H9 (cell line): ENCODE measurements around the gene MPHOSPH10. TPM values are rescaled to one million over a fixed set of nuclear protein-coding genes. Genes with fewer than 3 reads are reported as not detected.

Experiments used
- DNase-seq: peaks from one replicate; pipeline ENCODE4 v3.0.0-alpha.2; 2017
- H2AFZ ChIP-seq: one replicate; pipeline ENCODE4 v1.6.1; 2013; ENCODE audit warnings: mild to moderate bottlenecking, low read length, control low read depth, moderate library complexity
- H2AK5ac ChIP-seq: 2 replicates; pipeline ENCODE4 v1.6.1; 2013; ENCODE audit warnings: low read length, control low read depth, mixed read lengths; ENCODE audit not compliant: insufficient read length
- H2BK120ac ChIP-seq: one replicate; pipeline ENCODE4 v1.6.1; 2013; ENCODE audit warnings: low read depth, mild to moderate bottlenecking, low read length, control low read depth, inconsistent platforms; ENCODE audit not compliant: poor library complexity, severe bottlenecking
- H2BK12ac ChIP-seq: 2 replicates; pipeline ENCODE4 v1.6.1; 2013; ENCODE audit warnings: low read length, control low read depth, mixed read lengths, low read depth; ENCODE audit not compliant: insufficient read length
- H2BK15ac ChIP-seq: 2 replicates; pipeline ENCODE4 v1.6.1; 2013; ENCODE audit warnings: low read depth, low read length, control low read depth
- H2BK20ac ChIP-seq: one replicate; pipeline ENCODE4 v1.6.1; 2013; ENCODE audit warnings: low read depth, mild to moderate bottlenecking, low read length, control low read depth, inconsistent platforms; ENCODE audit not compliant: poor library complexity, severe bottlenecking
- H2BK5ac ChIP-seq: 2 replicates; pipeline ENCODE4 v1.6.1; 2013; ENCODE audit warnings: low read length, control low read depth, mixed read lengths; ENCODE audit not compliant: insufficient read length
- H3K14ac ChIP-seq: 2 replicates; pipeline ENCODE4 v1.6.1; 2013; ENCODE audit warnings: low read length, control low read depth; ENCODE audit not compliant: insufficient read depth
- H3K18ac ChIP-seq: 2 replicates; pipeline ENCODE4 v1.6.1; 2013; ENCODE audit warnings: low read depth, mild to moderate bottlenecking, mixed read lengths, low read length, control low read depth; ENCODE audit not compliant: insufficient read length
- H3K23ac ChIP-seq: 2 replicates; pipeline ENCODE4 v1.6.1; 2013; ENCODE audit warnings: low read length, control low read depth, mixed read lengths, low read depth; ENCODE audit not compliant: insufficient read length
- H3K23me2 ChIP-seq: 2 replicates; pipeline ENCODE4 v1.6.1; 2013; ENCODE audit warnings: low read depth, mild to moderate bottlenecking, mixed read lengths, low read length, control low read depth; ENCODE audit not compliant: insufficient read length, poor library complexity, severe bottlenecking
- H3K27ac ChIP-seq: 2 replicates; pipeline ENCODE4 v1.5.1; 2013; ENCODE audit warnings: low read length, control low read depth, mixed read lengths, low read depth; ENCODE audit not compliant: insufficient read length
- H3K27me3 ChIP-seq: 2 replicates; pipeline ENCODE4 v1.6.1; 2013; ENCODE audit warnings: low read length, control low read depth, inconsistent platforms; ENCODE audit not compliant: insufficient read depth
- H3K4ac ChIP-seq: 2 replicates; pipeline ENCODE4 v1.6.1; 2013; ENCODE audit warnings: low read depth, mild to moderate bottlenecking, control low read depth, inconsistent platforms, low read length, moderate library complexity
- H3K4me1 ChIP-seq: 2 replicates; pipeline ENCODE4 v1.6.1; 2013; ENCODE audit warnings: low read length, control low read depth, inconsistent platforms; ENCODE audit not compliant: insufficient read depth
- H3K4me2 ChIP-seq: 2 replicates; pipeline ENCODE4 v1.6.1; 2013; ENCODE audit warnings: low read length, control low read depth, mixed read lengths; ENCODE audit not compliant: insufficient read length, insufficient read depth
- H3K56ac ChIP-seq: 2 replicates; pipeline ENCODE4 v1.6.1; 2013; ENCODE audit warnings: low read depth, mild to moderate bottlenecking, mixed read lengths, low read length, control low read depth; ENCODE audit not compliant: insufficient read length
- H3K79me1 ChIP-seq: 2 replicates; pipeline ENCODE4 v1.6.1; 2013; ENCODE audit warnings: low read depth, mild to moderate bottlenecking, moderate library complexity, low read length, control low read depth, inconsistent platforms; ENCODE audit not compliant: insufficient read depth, poor library complexity, severe bottlenecking
- H3K79me2 ChIP-seq: 2 replicates; pipeline ENCODE4 v1.6.1; 2013; ENCODE audit warnings: low read length, control low read depth, inconsistent platforms; ENCODE audit not compliant: insufficient read depth
- H3K9ac ChIP-seq: 2 replicates; pipeline ENCODE4 v1.6.1; 2013; ENCODE audit warnings: low read length, control low read depth, mixed read lengths; ENCODE audit not compliant: insufficient read length; ENCODE audit errors: extremely low read depth
- H3K9me3 ChIP-seq: one replicate; pipeline ENCODE4 v1.6.1; 2013; ENCODE audit warnings: low read depth, low read length, inconsistent platforms; ENCODE audit not compliant: control insufficient read depth
- H3T11ph ChIP-seq: one replicate; pipeline ENCODE4 v1.6.1; 2013; ENCODE audit warnings: mild to moderate bottlenecking, low read length, control low read depth, inconsistent platforms
- H4K20me1 ChIP-seq: one replicate; pipeline ENCODE4 v1.6.1; 2013; ENCODE audit not compliant: control insufficient read depth, insufficient read length, insufficient read depth
- H4K5ac ChIP-seq: 2 replicates; pipeline ENCODE4 v1.6.1; 2013; ENCODE audit warnings: low read depth, mild to moderate bottlenecking, mixed read lengths, low read length, control low read depth; ENCODE audit not compliant: insufficient read length
- H4K8ac ChIP-seq: replicated peaks from 2 replicates; pipeline ENCODE4 v1.6.1; 2013; ENCODE audit warnings: low read length, control low read depth, mixed read lengths, low read depth; ENCODE audit not compliant: insufficient read length
- H4K91ac ChIP-seq: 2 replicates; pipeline ENCODE4 v1.6.1; 2013; ENCODE audit warnings: low read depth, mild to moderate bottlenecking, moderate library complexity, mixed read lengths, low read length, control low read depth; ENCODE audit not compliant: insufficient read length
- H3K27ac Mint-ChIP-seq, 3 experiments: 2 replicates in 2 of 3; 3 replicates in 1 of 3; pipeline ENCODE4 v1.8.0; 2020 to 2021; ENCODE audit warnings: mixed read lengths in 3 of 3, mild to moderate bottlenecking in 1 of 3, moderate library complexity in 1 of 3
- H3K27me3 Mint-ChIP-seq: 2 replicates; pipeline ENCODE4 v1.8.0; 2021; ENCODE audit warnings: low read depth, mild to moderate bottlenecking, moderate library complexity, mixed read lengths
- H3K36me3 Mint-ChIP-seq, 3 experiments: 2 replicates in 2 of 3; 3 replicates in 1 of 3; pipeline ENCODE4 v1.8.0; 2020 to 2021; ENCODE audit warnings: low read depth in 3 of 3, mixed read lengths in 3 of 3; ENCODE audit not compliant: insufficient read depth in 1 of 3
- H3K4me1 Mint-ChIP-seq, 2 experiments: 2 replicates each; pipeline ENCODE4 v1.8.0; 2020; ENCODE audit warnings: mixed read lengths in 2 of 2
- H3K4me3 Mint-ChIP-seq, 2 experiments: 2 replicates in 1 of 2; 3 replicates in 1 of 2; pipeline ENCODE4 v1.8.0; 2020 to 2021; ENCODE audit warnings: mild to moderate bottlenecking in 2 of 2, mixed read lengths in 2 of 2, moderate library complexity in 1 of 2
- H3K9me3 Mint-ChIP-seq, 2 experiments: 2 replicates in 1 of 2; 3 replicates in 1 of 2; pipeline ENCODE4 v1.8.0; 2020; ENCODE audit warnings: mild to moderate bottlenecking in 2 of 2, mixed read lengths in 2 of 2, moderate library complexity in 1 of 2
- WGBS: extraction: QIAGEN DNeasy Blood & Tissue Kit; methylation state at CpG from one replicate; pipeline ENCODE4 v1.1.7; 2013; ENCODE audit warnings: missing lambda C conversion rate, low lambda C conversion rate, mixed read lengths; ENCODE audit not compliant: insufficient read length; ENCODE audit errors: extremely low coverage; 5-methylcytosine and 5-hydroxymethylcytosine counted together
- total RNA-seq: library from RNA; stranded (reverse); gene quantifications from 2 replicates; pipeline ENCODE4 v1.2.1, GENCODE V29; 2021
- TF ChIP-seq, protein P1 (sequence below): fragments of 200-600 bp; sonication (generic); conservative IDR thresholded peaks from 3 replicates; pipeline ENCODE4 v1.8.0; 2021; ENCODE audit warnings: antibody characterized with exemption, mild to moderate bottlenecking

MPHOSPH10 gene
- total RNA-seq, 1 experiment from 2014 or later = 42.1 TPM

- peaks cover 0 to 4% of the 10 kb centered on the region in 2 experiments; a peak in 1 of 4 replicates for H3K4me1 Mint-ChIP-seq
- Histone ChIP-seq H3T11ph (no peak overlapping the region), H3K23me2 (no peaks in the 10 kb centered on the region), H2BK20ac (no peak overlapping the region), H3K27ac (no peak overlapping the region), H3K79me2 (no peaks in the 10 kb centered on the region), H3K56ac (no peak overlapping the region), H2BK120ac (no peak overlapping the region), H2AK5ac (no peak overlapping the region), H2BK12ac (no peak overlapping the region), H4K91ac (no peak overlapping the region), H3K23ac (no peak overlapping the region), H3K18ac (no peak overlapping the region), H4K5ac (no peak overlapping the region), H4K8ac (no peak overlapping the region), H3K27me3 (no peaks in the 10 kb centered on the region), H3K79me1 (no peaks in the 10 kb centered on the region), H3K4me1 (no peaks in the 10 kb centered on the region), H3K14ac (no peak overlapping the region), H3K4ac (no peak overlapping the region), H3K4me2 (no peak overlapping the region), H2BK5ac (no peak overlapping the region), H2BK15ac (no peak overlapping the region), H3K9me3 (no peaks in the 10 kb centered on the region), H3K9ac (no peak overlapping the region), H4K20me1 (no peaks in the 10 kb centered on the region), H2AFZ (no peak overlapping the region)
- H3K9me3 Mint-ChIP-seq = no peaks in the 10 kb centered on the region
- WGBS = no CpG with 5 or more reads among the region's 2 CpGs
- peaks cover 36 to 67% (median 62%) of the 10 kb centered on the region in 3 experiments; a peak in 6 of 7 replicates for H3K36me3 Mint-ChIP-seq
- no peak for DNase-seq
- TF ChIP-seq, protein P1, sequence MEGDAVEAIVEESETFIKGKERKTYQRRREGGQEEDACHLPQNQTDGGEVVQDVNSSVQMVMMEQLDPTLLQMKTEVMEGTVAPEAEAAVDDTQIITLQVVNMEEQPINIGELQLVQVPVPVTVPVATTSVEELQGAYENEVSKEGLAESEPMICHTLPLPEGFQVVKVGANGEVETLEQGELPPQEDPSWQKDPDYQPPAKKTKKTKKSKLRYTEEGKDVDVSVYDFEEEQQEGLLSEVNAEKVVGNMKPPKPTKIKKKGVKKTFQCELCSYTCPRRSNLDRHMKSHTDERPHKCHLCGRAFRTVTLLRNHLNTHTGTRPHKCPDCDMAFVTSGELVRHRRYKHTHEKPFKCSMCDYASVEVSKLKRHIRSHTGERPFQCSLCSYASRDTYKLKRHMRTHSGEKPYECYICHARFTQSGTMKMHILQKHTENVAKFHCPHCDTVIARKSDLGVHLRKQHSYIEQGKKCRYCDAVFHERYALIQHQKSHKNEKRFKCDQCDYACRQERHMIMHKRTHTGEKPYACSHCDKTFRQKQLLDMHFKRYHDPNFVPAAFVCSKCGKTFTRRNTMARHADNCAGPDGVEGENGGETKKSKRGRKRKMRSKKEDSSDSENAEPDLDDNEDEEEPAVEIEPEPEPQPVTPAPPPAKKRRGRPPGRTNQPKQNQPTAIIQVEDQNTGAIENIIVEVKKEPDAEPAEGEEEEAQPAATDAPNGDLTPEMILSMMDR = no peak
- no peak overlapping the region for H3K4me3 Mint-ChIP-seq
- no peaks in the 10 kb centered on the region; the same call in 1 of the 2 replicates for H3K27me3 Mint-ChIP-seq
- peak overlapping the region in 1 of 3 experiments; percentile 8; a peak in 1 of 7 replicates for H3K27ac Mint-ChIP-seq
These were observed 18.2 kb downstream of the MPHOSPH10 start for GRCh38 chr2:71148506-71149063.
